Retinal pigment epithelial cell (primary cell): ENCODE results near the gene OTUD4.
"Not testable (repeated sequence)": the region's sequence is repeated elsewhere in the genome, so short reads cannot be mapped to it uniquely, and the experiment has no call there.

Source experiments
- DNase-seq: peaks from one replicate; pipeline ENCODE4 v3.0.0-alpha.2; 2010; ENCODE audit warnings: low read depth
- H3K4me3 ChIP-seq: 2 replicates; pipeline ENCODE4 v1.5.1; 2011; ENCODE audit warnings: mild to moderate bottlenecking, low read length, control low read depth, moderate library complexity
- CTCF ChIP-seq: conservative IDR thresholded peaks from 2 replicates; pipeline ENCODE4 v1.5.1; 2011; ENCODE audit warnings: low read depth, low read length, control low read depth, inconsistent platforms

OTUD4 gene

GRCh38 chr4:145180298-145181090 is at the start of gene OTUD4:
Gene OTUD4 (minus strand): TSS chr4:145180589. CDS start chr4:145179973, 616 bp downstream.
- H3K4me3 ChIP-seq: peak within 1 kb of the TSS; percentile 84
- peak; percentile 91 for DNase-seq
- TF ChIP-seq CTCF: no peak

GRCh38 chr4:145223228-145223627 is 42.8 kb upstream of the OTUD4 start:
- H3K4me3 ChIP-seq, DNase-seq: not testable (repeated sequence)

- H3K4me3 ChIP-seq, DNase-seq: not testable (repeated sequence)
These were observed 41.1 kb upstream of the OTUD4 start for GRCh38 chr4:145221529-145221928.

- H3K4me3 ChIP-seq: no peak overlapping the region
- no peak for TF ChIP-seq CTCF
- DNase-seq: no peak
These were observed 38.7 kb upstream of the OTUD4 start for GRCh38 chr4:145219090-145219489.

GRCh38 chr4:145218251-145218650 is 37.9 kb upstream of the OTUD4 start:
- no peak for DNase-seq
- TF ChIP-seq CTCF: no peak
- no peak overlapping the region for H3K4me3 ChIP-seq

GRCh38 chr4:145217349-145217748 is 37.0 kb upstream of the OTUD4 start:
- no peak overlapping the region for H3K4me3 ChIP-seq
- no peak for TF ChIP-seq CTCF
- DNase-seq: no peak

- no peak for DNase-seq
- H3K4me3 ChIP-seq: no peak overlapping the region
- TF ChIP-seq CTCF: peak; percentile 64
These were observed 36.1 kb upstream of the OTUD4 start for GRCh38 chr4:145216535-145216934.

- no peak for TF ChIP-seq CTCF
- H3K4me3 ChIP-seq: no peak overlapping the region
- DNase-seq: no peak
These were observed 32.9 kb upstream of the OTUD4 start for GRCh38 chr4:145213245-145213644.
